K562 (cell line): ENCODE measurements around the gene FOXN3. TPM values are rescaled to one million over a fixed set of nuclear protein-coding genes. Genes with fewer than 3 reads are reported as not detected.

ENCODE experiments used
- ATAC-seq: fragments of 200-7000 bp; cut with Tn5 transposase; 3 replicates; pipeline ENCODE4 v1.9.1; 2020; ENCODE audit warnings: moderate library complexity
- BruUV-seq: library from RNA; stranded (reverse); fragments of 400-500 nt; replicated peaks from 2 replicates; lab custom pipeline; 2021; lab: Mats Ljungman, UMichigan
- CTCF ChIA-PET: fragments of 300-600 bp; formaldehyde crosslinking; extraction: SDS; loops from one replicate; lab custom pipeline; 2021; ENCODE audit warnings: low intra/inter-chr PET ratio; lab: Yijun Ruan, JAX
- POLR2A ChIA-PET: fragments of 300-600, 350-650 bp; sonication (Branson Sonifier 250); formaldehyde crosslinking; extraction: SDS; loops from one replicate; lab custom pipeline; 2021; ENCODE audit warnings: antibody characterized with exemption, inconsistent platforms; lab: Yijun Ruan, JAX
- DNase-seq, 4 experiments: peaks; one replicate each; pipeline versions ENCODE4 v3.0.0 to v3.0.0-alpha.2; 2011 to 2018; ENCODE audit warnings: low spot score in 3 of 4, mixed read lengths in 3 of 4; ENCODE audit errors: extremely low read depth in 1 of 4
- FAIRE-seq: peaks from 2 replicates; lab custom pipeline; 2011; peaks lifted over from hg19 to GRCh38; lab: Jason Lieb, UNC
- H2AFZ ChIP-seq: 2 replicates; pipeline ENCODE4 v1.6.0; 2011; ENCODE audit warnings: low read depth, low read length, control low read depth, inconsistent platforms
- H3K27ac ChIP-seq: fragments of 200-600 bp; 3 replicates; pipeline ENCODE4 v1.8.0; 2011; ENCODE audit warnings: low read depth, mild to moderate bottlenecking, control low read depth, inconsistent platforms, low read length, moderate library complexity, mixed read lengths; ENCODE audit errors: extremely low read depth
- H3K27me3 ChIP-seq, 2 experiments: fragments of 300-600 bp in 1 of 2; 2 replicates in 1 of 2; 3 replicates in 1 of 2; pipeline versions ENCODE4 v1.6.0 to v1.8.0; 2011; ENCODE audit warnings: inconsistent platforms in 2 of 2, low read length in 2 of 2, mild to moderate bottlenecking in 1 of 2, mixed read lengths in 1 of 2, moderate library complexity in 1 of 2; ENCODE audit not compliant: control insufficient read depth in 2 of 2, insufficient read depth in 2 of 2
- H3K36me3 ChIP-seq: fragments of 300-600 bp; 3 replicates; pipeline ENCODE4 v1.8.0; 2011; ENCODE audit warnings: mild to moderate bottlenecking, low read length, inconsistent platforms; ENCODE audit not compliant: control insufficient read depth, insufficient read depth
- H3K4me1 ChIP-seq, 2 experiments: fragments of 200-600 bp in 1 of 2; replicated peaks in 1 of 2; 2 replicates in 1 of 2; 3 replicates in 1 of 2; pipeline versions ENCODE4 v1.5.1 to v1.8.0; 2011; ENCODE audit warnings: inconsistent platforms in 2 of 2, low read length in 2 of 2, mild to moderate bottlenecking in 1 of 2, mixed read lengths in 1 of 2, moderate library complexity in 1 of 2; ENCODE audit not compliant: control insufficient read depth in 2 of 2, insufficient read depth in 2 of 2
- H3K4me2 ChIP-seq: 2 replicates; pipeline ENCODE4 v1.6.1; 2011; ENCODE audit warnings: low read length, control low read depth, inconsistent platforms, mixed read lengths; ENCODE audit not compliant: insufficient read depth
- H3K4me3 ChIP-seq: fragments of 200-600 bp; sonication (generic), shearing (Covaris generic); 2 replicates; pipeline ENCODE4 v1.5.1; 2016; ENCODE audit warnings: control low read depth, inconsistent platforms
- H3K79me2 ChIP-seq: fragments of 200-600 bp; 3 replicates; pipeline ENCODE4 v1.8.0; 2011; ENCODE audit warnings: low read length, inconsistent platforms; ENCODE audit not compliant: control insufficient read depth, insufficient read depth
- H3K9ac ChIP-seq, 2 experiments: 2 replicates each; pipeline versions ENCODE4 v1.6.0 to v1.6.1; 2011; ENCODE audit warnings: low read depth in 2 of 2, low read length in 2 of 2, control low read depth in 1 of 2, inconsistent platforms in 1 of 2, mild to moderate bottlenecking in 1 of 2, mixed read lengths in 1 of 2; ENCODE audit not compliant: insufficient read depth in 1 of 2
- H3K9me1 ChIP-seq: one replicate; pipeline ENCODE4 v1.6.0; 2011; ENCODE audit warnings: inconsistent platforms, mild to moderate bottlenecking, low read length, moderate library complexity; ENCODE audit not compliant: control insufficient read depth, insufficient read depth
- H3K9me3 ChIP-seq: replicated peaks from 2 replicates; pipeline ENCODE4 v1.5.1; 2011; ENCODE audit warnings: low read depth, low read length, inconsistent platforms; ENCODE audit not compliant: control insufficient read depth, insufficient read depth
- H4K20me1 ChIP-seq: replicated peaks from 2 replicates; pipeline ENCODE4 v1.6.1; 2011; ENCODE audit warnings: low read length, inconsistent platforms, mixed read lengths; ENCODE audit not compliant: control insufficient read depth, insufficient read depth
- FOSL1 ChIP-seq: fragments of 200-800 bp; sonication (Bioruptor generic); conservative IDR thresholded peaks from 2 replicates; pipeline ENCODE4 v1.6.1; 2016; ENCODE audit warnings: missing genetic modification characterization, missing compliant biosample characterization
- HDAC2 ChIP-seq: fragments of 450-650 bp; IDR thresholded peaks from 2 replicates; pipeline ENCODE4 v1.6.1; 2016; ENCODE audit warnings: mild to moderate bottlenecking
- JUN ChIP-seq, 2 experiments: sonication (generic) in 1 of 2; formaldehyde crosslinking in 1 of 2; IDR thresholded peaks; 2 replicates each; pipeline versions ENCODE4 v1.6.1 to v1.8.0; 2012 to 2022; ENCODE audit warnings: borderline replicate concordance in 2 of 2, mild to moderate bottlenecking in 2 of 2, improper control_type of control experiment in 1 of 2, low read depth in 1 of 2, low read length in 1 of 2, missing genetic modification reagents in 1 of 2
- NELFE ChIP-seq: IDR thresholded peaks from 2 replicates; pipeline ENCODE4 v1.6.1; 2011; ENCODE audit warnings: mild to moderate bottlenecking; ENCODE audit not compliant: insufficient read depth, insufficient read length
- RCOR1 ChIP-seq, 2 experiments: IDR thresholded peaks; 2 replicates each; pipeline ENCODE4 v1.6.1; 2012; ENCODE audit warnings: low read depth in 2 of 2, low read length in 2 of 2, borderline replicate concordance in 1 of 2, improper control_type of control experiment in 1 of 2
- SRSF9 ChIP-seq: fragments of 200-400 bp; formaldehyde crosslinking; IDR thresholded peaks from 2 replicates; pipeline ENCODE4 v1.6.1; 2017; ENCODE audit warnings: low read depth, low read length, borderline replicate concordance
- TRIM28 ChIP-seq: fragments of 450-650 bp; IDR thresholded peaks from 2 replicates; pipeline ENCODE4 v1.6.1; 2017
- ZNF347 ChIP-seq: fragments of 450-650 bp; formaldehyde crosslinking; IDR thresholded peaks from 2 replicates; pipeline ENCODE4 v1.4.0; 2020; ENCODE audit warnings: low read depth, mild to moderate bottlenecking, moderate library complexity
- ZNF76 ChIP-seq: fragments of 250-450 bp; sonication (Bioruptor Pico); IDR thresholded peaks from 2 replicates; pipeline ENCODE4 v1.4.0; 2020; ENCODE audit warnings: mild to moderate bottlenecking, moderate library complexity, borderline replicate concordance
- WGBS: fragments of 100-300 bp; shearing (Covaris generic); methylation state at CpG from one replicate; pipeline ENCODE4 v1.1.6; 2016; ENCODE audit warnings: low coverage, mixed read lengths; ENCODE audit not compliant: insufficient coverage; ENCODE audit errors: missing lambda C conversion rate; 5-methylcytosine and 5-hydroxymethylcytosine counted together
- in situ Hi-C: fragments of 300-500 bp; cut with MboI; formaldehyde crosslinking; loops from 4 replicates; pipeline ENCODE4 v1.15.0; 2018; ENCODE audit warnings: inconsistent platforms, mixed read lengths
- intact Hi-C: fragments of 100-400 bp; cut with micrococcal nuclease; formaldehyde crosslinking; loops from 2 replicates; pipeline ENCODE4 v1.14.2; 2022
- polyA plus RNA-seq, 8 experiments: library from polyadenylated mRNA; depleted of rRNA in 4 of 8; stranded (reverse) in 5 of 8; unstranded in 3 of 8; fragments of >200 nt; fragmentation: Nextera tagmentation in 2 of 8; fragmentation: Illumina TruSeq in 1 of 8; extraction: Ambion mirVana in 2 of 8; extraction: Trizol in 1 of 8; gene quantifications; 2 replicates each; pipeline versions ENCODE4 v1.2.1 to v1.2.3, GENCODE V29; 2011 to 2014; ENCODE audit warnings: inconsistent platforms in 1 of 8, missing spikeins in 1 of 8
- total RNA-seq, 7 experiments: library from RNA; depleted of rRNA in 6 of 7; stranded (reverse); fragments of >200 nt in 6 of 7; fragmentation: Illumina TruSeq in 2 of 7; extraction: Trizol in 2 of 7; gene quantifications; 2 replicates each; pipeline versions ENCODE4 v1.2.1 to v1.2.3, GENCODE V29; 2011 to 2021; ENCODE audit warnings: low replicate concordance in 1 of 7
- TF ChIP-seq, protein P1 (sequence below): fragments of 250-450 bp; sonication (Bioruptor Pico); IDR thresholded peaks from 2 replicates; pipeline ENCODE4 v1.4.0; 2020; ENCODE audit warnings: mild to moderate bottlenecking
- TF ChIP-seq, protein P2 (sequence below): fragments of 250-450 bp; sonication (Bioruptor Pico); IDR thresholded peaks from 2 replicates; pipeline ENCODE4 v1.5.0; 2022; ENCODE audit warnings: mild to moderate bottlenecking
- TF ChIP-seq, protein P3 (sequence below): sonication (generic); formaldehyde crosslinking; IDR thresholded peaks from 2 replicates; pipeline ENCODE4 v1.8.0; 2022; ENCODE audit warnings: mild to moderate bottlenecking, missing genetic modification reagents
- TF ChIP-seq, protein P4 (sequence below): IDR thresholded peaks from 2 replicates; pipeline ENCODE4 v1.6.1; 2011; ENCODE audit not compliant: insufficient read length; ENCODE audit errors: extremely low read depth

FOXN3 gene
- total and polyA plus RNA-seq, 9 of the 15 experiments (the other 6 are each of a cell fraction or from before 2014, with no cell fraction given) = 0.07 to 1.3 (median 0.40) TPM

GRCh38 chr14:89443042-89443629 is 26.1 kb upstream of the FOXN3 start:
- in situ Hi-C loops (no loop called here), intact Hi-C loops (no loop called here)
- H3K36me3 ChIP-seq = no peaks in the 10 kb centered on the region
- DNase-seq = no peak
- no peaks in the 10 kb centered on the region for H4K20me1 ChIP-seq
- no peak overlapping the region for H3K4me3 ChIP-seq
- ATAC-seq = no peak
- H3K9me3 ChIP-seq = no peaks in the 10 kb centered on the region
- H3K9me1 ChIP-seq = no peaks in the 10 kb centered on the region
- 0% methylated on average over 3 of the region's 3 CpGs for WGBS
- CTCF ChIA-PET = no interaction called here
- H2AFZ ChIP-seq = no peak overlapping the region
- no peaks in the 10 kb centered on the region for H3K79me2 ChIP-seq
- H3K27me3 ChIP-seq = no peaks in the 10 kb centered on the region; a peak in 1 of 5 replicates
- no peak overlapping the region for H3K27ac ChIP-seq
- H3K9ac ChIP-seq = no peak overlapping the region
- BruUV-seq = no TSS peak
- POLR2A ChIA-PET = interaction anchor here (0.6 kb wide), 1 partner anchor 18 kb away, joined by 4 read pairs; no protein-coding TSS in a partner anchor
- H3K4me2 ChIP-seq = no peak overlapping the region
- no peak for FAIRE-seq
- H3K4me1 ChIP-seq = no peaks in the 10 kb centered on the region; a peak in 1 of 5 replicates
- no peak for TF ChIP-seq SRSF9
- TF ChIP-seq, protein P1, sequence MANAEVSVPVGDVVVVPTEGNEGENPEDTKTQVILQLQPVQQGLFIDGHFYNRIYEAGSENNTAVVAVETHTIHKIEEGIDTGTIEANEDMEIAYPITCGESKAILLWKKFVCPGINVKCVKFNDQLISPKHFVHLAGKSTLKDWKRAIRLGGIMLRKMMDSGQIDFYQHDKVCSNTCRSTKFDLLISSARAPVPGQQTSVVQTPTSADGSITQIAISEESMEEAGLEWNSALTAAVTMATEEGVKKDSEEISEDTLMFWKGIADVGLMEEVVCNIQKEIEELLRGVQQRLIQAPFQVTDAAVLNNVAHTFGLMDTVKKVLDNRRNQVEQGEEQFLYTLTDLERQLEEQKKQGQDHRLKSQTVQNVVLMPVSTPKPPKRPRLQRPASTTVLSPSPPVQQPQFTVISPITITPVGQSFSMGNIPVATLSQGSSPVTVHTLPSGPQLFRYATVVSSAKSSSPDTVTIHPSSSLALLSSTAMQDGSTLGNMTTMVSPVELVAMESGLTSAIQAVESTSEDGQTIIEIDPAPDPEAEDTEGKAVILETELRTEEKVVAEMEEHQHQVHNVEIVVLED (CRISPR knock-in tag) = no peak
- TF ChIP-seq ZNF76 = no peak
- TF ChIP-seq HDAC2 = no peak
- TF ChIP-seq TRIM28 = no peak
- TF ChIP-seq, protein P2, sequence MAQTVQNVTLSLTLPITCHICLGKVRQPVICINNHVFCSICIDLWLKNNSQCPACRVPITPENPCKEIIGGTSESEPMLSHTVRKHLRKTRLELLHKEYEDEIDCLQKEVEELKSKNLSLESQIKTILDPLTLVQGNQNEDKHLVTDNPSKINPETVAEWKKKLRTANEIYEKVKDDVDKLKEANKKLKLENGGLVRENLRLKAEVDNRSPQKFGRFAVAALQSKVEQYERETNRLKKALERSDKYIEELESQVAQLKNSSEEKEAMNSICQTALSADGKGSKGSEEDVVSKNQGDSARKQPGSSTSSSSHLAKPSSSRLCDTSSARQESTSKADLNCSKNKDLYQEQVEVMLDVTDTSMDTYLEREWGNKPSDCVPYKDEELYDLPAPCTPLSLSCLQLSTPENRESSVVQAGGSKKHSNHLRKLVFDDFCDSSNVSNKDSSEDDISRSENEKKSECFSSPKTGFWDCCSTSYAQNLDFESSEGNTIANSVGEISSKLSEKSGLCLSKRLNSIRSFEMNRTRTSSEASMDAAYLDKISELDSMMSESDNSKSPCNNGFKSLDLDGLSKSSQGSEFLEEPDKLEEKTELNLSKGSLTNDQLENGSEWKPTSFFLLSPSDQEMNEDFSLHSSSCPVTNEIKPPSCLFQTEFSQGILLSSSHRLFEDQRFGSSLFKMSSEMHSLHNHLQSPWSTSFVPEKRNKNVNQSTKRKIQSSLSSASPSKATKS = no peak
- no peak for TF ChIP-seq JUN (IDR thresholded peaks at IDR 0.05; ENCODE audit: borderline replicate concordance, low read depth, low read length)
- TF ChIP-seq JUN (CRISPR knock-in tag; IDR thresholded peaks at IDR 0.05; ENCODE audit: borderline replicate concordance) = no peak
- TF ChIP-seq, protein P3, sequence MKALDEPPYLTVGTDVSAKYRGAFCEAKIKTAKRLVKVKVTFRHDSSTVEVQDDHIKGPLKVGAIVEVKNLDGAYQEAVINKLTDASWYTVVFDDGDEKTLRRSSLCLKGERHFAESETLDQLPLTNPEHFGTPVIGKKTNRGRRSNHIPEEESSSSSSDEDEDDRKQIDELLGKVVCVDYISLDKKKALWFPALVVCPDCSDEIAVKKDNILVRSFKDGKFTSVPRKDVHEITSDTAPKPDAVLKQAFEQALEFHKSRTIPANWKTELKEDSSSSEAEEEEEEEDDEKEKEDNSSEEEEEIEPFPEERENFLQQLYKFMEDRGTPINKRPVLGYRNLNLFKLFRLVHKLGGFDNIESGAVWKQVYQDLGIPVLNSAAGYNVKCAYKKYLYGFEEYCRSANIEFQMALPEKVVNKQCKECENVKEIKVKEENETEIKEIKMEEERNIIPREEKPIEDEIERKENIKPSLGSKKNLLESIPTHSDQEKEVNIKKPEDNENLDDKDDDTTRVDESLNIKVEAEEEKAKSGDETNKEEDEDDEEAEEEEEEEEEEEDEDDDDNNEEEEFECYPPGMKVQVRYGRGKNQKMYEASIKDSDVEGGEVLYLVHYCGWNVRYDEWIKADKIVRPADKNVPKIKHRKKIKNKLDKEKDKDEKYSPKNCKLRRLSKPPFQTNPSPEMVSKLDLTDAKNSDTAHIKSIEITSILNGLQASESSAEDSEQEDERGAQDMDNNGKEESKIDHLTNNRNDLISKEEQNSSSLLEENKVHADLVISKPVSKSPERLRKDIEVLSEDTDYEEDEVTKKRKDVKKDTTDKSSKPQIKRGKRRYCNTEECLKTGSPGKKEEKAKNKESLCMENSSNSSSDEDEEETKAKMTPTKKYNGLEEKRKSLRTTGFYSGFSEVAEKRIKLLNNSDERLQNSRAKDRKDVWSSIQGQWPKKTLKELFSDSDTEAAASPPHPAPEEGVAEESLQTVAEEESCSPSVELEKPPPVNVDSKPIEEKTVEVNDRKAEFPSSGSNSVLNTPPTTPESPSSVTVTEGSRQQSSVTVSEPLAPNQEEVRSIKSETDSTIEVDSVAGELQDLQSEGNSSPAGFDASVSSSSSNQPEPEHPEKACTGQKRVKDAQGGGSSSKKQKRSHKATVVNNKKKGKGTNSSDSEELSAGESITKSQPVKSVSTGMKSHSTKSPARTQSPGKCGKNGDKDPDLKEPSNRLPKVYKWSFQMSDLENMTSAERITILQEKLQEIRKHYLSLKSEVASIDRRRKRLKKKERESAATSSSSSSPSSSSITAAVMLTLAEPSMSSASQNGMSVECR (CRISPR knock-in tag) = no peak
- TF ChIP-seq FOSL1 = no peak
- no peak for TF ChIP-seq NELFE
- no peak for TF ChIP-seq RCOR1 (IDR thresholded peaks at IDR 0.05; ENCODE audit: borderline replicate concordance in 1 of 2, low read depth in 2 of 2, low read length in 2 of 2)
- TF ChIP-seq, protein P4, sequence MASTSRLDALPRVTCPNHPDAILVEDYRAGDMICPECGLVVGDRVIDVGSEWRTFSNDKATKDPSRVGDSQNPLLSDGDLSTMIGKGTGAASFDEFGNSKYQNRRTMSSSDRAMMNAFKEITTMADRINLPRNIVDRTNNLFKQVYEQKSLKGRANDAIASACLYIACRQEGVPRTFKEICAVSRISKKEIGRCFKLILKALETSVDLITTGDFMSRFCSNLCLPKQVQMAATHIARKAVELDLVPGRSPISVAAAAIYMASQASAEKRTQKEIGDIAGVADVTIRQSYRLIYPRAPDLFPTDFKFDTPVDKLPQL = no peak
- no peak for TF ChIP-seq ZNF347 (CRISPR knock-in tag)
